ENCODE data around the gene VCP. TPM values are rescaled to one million over a fixed set of nuclear protein-coding genes. Genes with fewer than 3 reads are reported as not detected.

VCP gene
- polyA plus RNA-seq, 2 of the 4 experiments (the other 2 are of a cell fraction), result 390 to 428 TPM

DNA sequence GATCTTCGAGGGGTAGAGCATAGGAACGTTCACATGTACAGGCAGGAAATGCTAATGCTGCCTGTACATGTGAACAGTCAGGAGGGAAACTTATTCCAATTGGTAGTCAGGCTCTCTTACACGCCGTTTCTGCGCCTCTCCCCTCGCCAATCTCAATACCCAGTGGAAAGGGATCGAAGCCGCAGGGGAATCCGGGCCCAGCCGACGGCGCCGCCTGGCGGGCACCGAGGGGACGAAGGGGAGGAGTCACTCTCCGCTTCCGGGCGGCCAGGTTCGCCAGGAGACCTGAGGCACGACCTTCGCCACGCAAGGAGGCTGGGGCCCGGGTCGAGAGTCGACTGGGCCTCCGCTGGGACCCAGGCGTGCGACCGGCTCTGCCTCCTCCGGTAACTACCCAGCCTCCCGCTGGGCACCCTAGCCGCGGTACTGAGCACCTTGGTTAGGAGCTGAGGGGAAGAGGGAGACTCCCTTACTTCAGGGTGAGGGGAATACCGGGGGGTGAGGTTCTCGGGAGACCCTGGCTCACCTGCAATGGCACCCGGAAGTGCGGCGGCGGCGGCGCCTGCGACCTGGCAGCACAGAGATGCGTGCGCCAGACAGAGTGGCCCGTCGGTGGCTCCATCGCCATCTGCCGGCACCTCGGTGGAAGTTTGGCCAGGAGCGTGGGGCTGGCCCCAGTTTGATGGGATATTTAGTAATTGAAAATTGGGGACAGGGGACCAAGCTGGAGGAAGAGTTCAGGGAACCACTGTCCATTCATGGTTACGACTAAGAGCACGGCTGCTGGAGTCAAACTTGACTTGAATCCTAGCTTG is 23.8 kb upstream of the VCP start, which contains the start of gene PIGO (continued):
- TF ChIP-seq, protein P1, sequence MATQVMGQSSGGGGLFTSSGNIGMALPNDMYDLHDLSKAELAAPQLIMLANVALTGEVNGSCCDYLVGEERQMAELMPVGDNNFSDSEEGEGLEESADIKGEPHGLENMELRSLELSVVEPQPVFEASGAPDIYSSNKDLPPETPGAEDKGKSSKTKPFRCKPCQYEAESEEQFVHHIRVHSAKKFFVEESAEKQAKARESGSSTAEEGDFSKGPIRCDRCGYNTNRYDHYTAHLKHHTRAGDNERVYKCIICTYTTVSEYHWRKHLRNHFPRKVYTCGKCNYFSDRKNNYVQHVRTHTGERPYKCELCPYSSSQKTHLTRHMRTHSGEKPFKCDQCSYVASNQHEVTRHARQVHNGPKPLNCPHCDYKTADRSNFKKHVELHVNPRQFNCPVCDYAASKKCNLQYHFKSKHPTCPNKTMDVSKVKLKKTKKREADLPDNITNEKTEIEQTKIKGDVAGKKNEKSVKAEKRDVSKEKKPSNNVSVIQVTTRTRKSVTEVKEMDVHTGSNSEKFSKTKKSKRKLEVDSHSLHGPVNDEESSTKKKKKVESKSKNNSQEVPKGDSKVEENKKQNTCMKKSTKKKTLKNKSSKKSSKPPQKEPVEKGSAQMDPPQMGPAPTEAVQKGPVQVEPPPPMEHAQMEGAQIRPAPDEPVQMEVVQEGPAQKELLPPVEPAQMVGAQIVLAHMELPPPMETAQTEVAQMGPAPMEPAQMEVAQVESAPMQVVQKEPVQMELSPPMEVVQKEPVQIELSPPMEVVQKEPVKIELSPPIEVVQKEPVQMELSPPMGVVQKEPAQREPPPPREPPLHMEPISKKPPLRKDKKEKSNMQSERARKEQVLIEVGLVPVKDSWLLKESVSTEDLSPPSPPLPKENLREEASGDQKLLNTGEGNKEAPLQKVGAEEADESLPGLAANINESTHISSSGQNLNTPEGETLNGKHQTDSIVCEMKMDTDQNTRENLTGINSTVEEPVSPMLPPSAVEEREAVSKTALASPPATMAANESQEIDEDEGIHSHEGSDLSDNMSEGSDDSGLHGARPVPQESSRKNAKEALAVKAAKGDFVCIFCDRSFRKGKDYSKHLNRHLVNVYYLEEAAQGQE (IDR thresholded peaks at IDR 0.05), result no peak
- TF ChIP-seq EHMT2 (IDR thresholded peaks at IDR 0.05; ENCODE audit: low read depth), result no peak
- TF ChIP-seq CTCF (IDR thresholded peaks at IDR 0.05), result peak; percentile 82
- TF ChIP-seq, protein P2, sequence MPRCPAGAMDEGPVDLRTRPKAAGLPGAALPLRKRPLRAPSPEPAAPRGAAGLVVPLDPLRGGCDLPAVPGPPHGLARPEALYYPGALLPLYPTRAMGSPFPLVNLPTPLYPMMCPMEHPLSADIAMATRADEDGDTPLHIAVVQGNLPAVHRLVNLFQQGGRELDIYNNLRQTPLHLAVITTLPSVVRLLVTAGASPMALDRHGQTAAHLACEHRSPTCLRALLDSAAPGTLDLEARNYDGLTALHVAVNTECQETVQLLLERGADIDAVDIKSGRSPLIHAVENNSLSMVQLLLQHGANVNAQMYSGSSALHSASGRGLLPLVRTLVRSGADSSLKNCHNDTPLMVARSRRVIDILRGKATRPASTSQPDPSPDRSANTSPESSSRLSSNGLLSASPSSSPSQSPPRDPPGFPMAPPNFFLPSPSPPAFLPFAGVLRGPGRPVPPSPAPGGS (IDR thresholded peaks at IDR 0.05), result peak; percentile 88
- TF ChIP-seq JUNB (IDR thresholded peaks at IDR 0.05), result no peak
- TF ChIP-seq NPAS2 (CRISPR knock-in tag; IDR thresholded peaks at IDR 0.05; ENCODE audit: borderline replicate concordance), result no peak
- TF ChIP-seq ATOH8 (CRISPR knock-in tag; IDR thresholded peaks at IDR 0.05; ENCODE audit: low read depth), result no peak
- TF ChIP-seq HDAC2 (IDR thresholded peaks at IDR 0.05), result no peak
- peak; percentile 90 for TF ChIP-seq MAX (IDR thresholded peaks at IDR 0.05)

- Histone ChIP-seq H3K4me3 (no peak overlapping the region), H3K4me2 (no peak overlapping the region), H3K4me1 (peaks cover 9% of the 10 kb centered on the region), H3K27ac (no peak overlapping the region), H3K9me3 (no peaks in the 10 kb centered on the region)
- ChIA-PET POLR2A (interaction anchor here (1.0 to 7.2 kb wide), 3 partner anchors 11 to 19 kb away, joined by 3 to 63 read pairs (median 9); partner anchors contain the start of genes FANCG and VCP), CTCF (interaction anchor here (1.0 to 7.3 kb wide), 6 partner anchors 9 to 192 kb away, joined by 4 to 99 read pairs (median 8); partner anchors contain the start of gene FANCG)
- WGBS (ENCODE audit: missing lambda C conversion rate), result 94% methylated on average over 16 of the region's 17 CpGs
- TF ChIP-seq CEBPB (IDR thresholded peaks at IDR 0.05), result no peak
- FAIRE-seq, result no peak
- no peak for ATAC-seq
- no peak for DNase-seq (ENCODE audit: low read depth in 1 of 2, low spot score in 1 of 2)
Observed at GRCh38 chr9:35091536-35091935, 19.1 kb upstream of the VCP start.

GRCh38 chr9:35089434-35089833 is 17.0 kb upstream of the VCP start:
- no peak overlapping the region for H3K4me3 ChIP-seq
- 88% methylated on average over 2 of the region's 2 CpGs for WGBS (ENCODE audit: missing lambda C conversion rate)
- H3K4me2 ChIP-seq, result no peak overlapping the region
- ChIA-PET CTCF (no interaction called here), POLR2A (interaction anchor here (1.0 kb wide), 1 partner anchor 9 kb away, joined by 13 read pairs; the partner anchor contains the start of gene FANCG)
- ATAC-seq (no peak), DNase-seq (ENCODE audit: low read depth in 1 of 2, low spot score in 1 of 2) (no peak), FAIRE-seq (no peak)
- H3K27ac ChIP-seq, result no peak overlapping the region
- H3K9me3 ChIP-seq, result no peaks in the 10 kb centered on the region
- no peaks in the 10 kb centered on the region for H3K4me1 ChIP-seq
- TF ChIP-seq NR3C1 (IDR thresholded peaks at IDR 0.05), result no peak
- TF ChIP-seq RAD21 (conservative IDR thresholded peaks at IDR 0.05 in 1 of 2, IDR thresholded peaks at IDR 0.05 in 1 of 2), result no peak
- TF ChIP-seq RARB (CRISPR knock-in tag; IDR thresholded peaks at IDR 0.05), result no peak
- TF ChIP-seq TP53 (CRISPR knock-in tag; IDR thresholded peaks at IDR 0.05), result no peak
- no peak for TF ChIP-seq CEBPB (IDR thresholded peaks at IDR 0.05)
- no peak for TF ChIP-seq ESRRA (IDR thresholded peaks at IDR 0.05; ENCODE audit: borderline replicate concordance, low read length)
- no peak for TF ChIP-seq FOXS1 (CRISPR knock-in tag; IDR thresholded peaks at IDR 0.05)
- no peak for TF ChIP-seq RCOR1 (IDR thresholded peaks at IDR 0.05; ENCODE audit: low read depth, low read length)
- TF ChIP-seq HEYL (CRISPR knock-in tag; IDR thresholded peaks at IDR 0.05), result no peak
- no peak for TF ChIP-seq SREBF2 (IDR thresholded peaks at IDR 0.05)
- TF ChIP-seq FOSL2 (IDR thresholded peaks at IDR 0.05), result no peak
- TF ChIP-seq FOSL2 (CRISPR knock-in tag; IDR thresholded peaks at IDR 0.05), result no peak

All from A549 (cell line).